ENCODE results near the gene RPS19BP1.

- no peak for TF ChIP-seq POLR2AphosphoS5 (IDR thresholded peaks at IDR 0.05; ENCODE audit: borderline replicate concordance, low read depth, low read length)
- no peak for TF ChIP-seq EZH2 (IDR thresholded peaks at IDR 0.05)
- no peak for TF ChIP-seq FOXP2 (optimal IDR thresholded peaks at IDR 0.05; ENCODE audit: control extremely low read depth, extremely low read length, insufficient read depth)
Measured at GRCh38 chr22:39576027-39576426, 43.5 kb upstream of the RPS19BP1 start.
